ENCODE measurements around the gene LDLRAD4.
A peak's percentile ranks its signal among the peaks of the same experiment; 100 is the strongest.
"Not testable (repeated sequence)": the region's sequence is repeated elsewhere in the genome, so short reads cannot be mapped to it uniquely, and the experiment has no call there.

LDLRAD4 gene

GRCh38 chr18:13676471-13676870 is 457.9 kb downstream of the LDLRAD4 start:
- peak overlapping the region in 2 of 3 experiments; percentile 25 to 49 for H3K27ac Mint-ChIP-seq
- peaks cover 13% of the 10 kb centered on the region for H3K4me1 Mint-ChIP-seq
- no peaks in the 10 kb centered on the region for H3K27me3 Mint-ChIP-seq (ENCODE audit: low read depth)
- no peaks in the 10 kb centered on the region for H3K9me3 Mint-ChIP-seq
- TF ChIP-seq CTCF (IDR thresholded peaks at IDR 0.05; ENCODE audit: unreplicated experiment in 3 of 3) = no peak
- no peak overlapping the region for H3K4me3 Mint-ChIP-seq
- H3K36me3 Mint-ChIP-seq (ENCODE audit: low read depth) = peaks cover 11% of the 10 kb centered on the region

- H3K36me3 Mint-ChIP-seq (ENCODE audit: low read depth); H3K4me3 Mint-ChIP-seq; H3K27ac Mint-ChIP-seq; H3K27me3 Mint-ChIP-seq (ENCODE audit: low read depth); H3K9me3 Mint-ChIP-seq: not testable (repeated sequence)
- H3K4me1 Mint-ChIP-seq = peaks cover 13% of the 10 kb centered on the region
Observed at GRCh38 chr18:13677350-13677749, 458.8 kb downstream of the LDLRAD4 start.

GRCh38 chr18:13680612-13681011 is 462.1 kb downstream of the LDLRAD4 start:
- TF ChIP-seq CTCF (IDR thresholded peaks at IDR 0.05; ENCODE audit: unreplicated experiment in 3 of 3) = peak; percentile 36 to 62 (median 51)

GRCh38 chr18:13681701-13682100 is 463.1 kb downstream of the LDLRAD4 start:
- H3K4me3 Mint-ChIP-seq = no peak overlapping the region
- no peaks in the 10 kb centered on the region for H3K27me3 Mint-ChIP-seq (ENCODE audit: low read depth)
- peaks cover 7% of the 10 kb centered on the region for H3K4me1 Mint-ChIP-seq
- no peaks in the 10 kb centered on the region for H3K9me3 Mint-ChIP-seq
- no peak overlapping the region for H3K27ac Mint-ChIP-seq
- no peak for TF ChIP-seq CTCF (IDR thresholded peaks at IDR 0.05; ENCODE audit: unreplicated experiment in 3 of 3)
- H3K36me3 Mint-ChIP-seq (ENCODE audit: low read depth) = peaks cover 10% of the 10 kb centered on the region

More at GRCh38 chr18:13680612-13681011, 462.1 kb downstream of the LDLRAD4 start:
- Mint-ChIP-seq H3K4me1 (peaks cover 7% of the 10 kb centered on the region), H3K27me3 (ENCODE audit: low read depth) (no peaks in the 10 kb centered on the region), H3K27ac (no peak overlapping the region), H3K36me3 (ENCODE audit: low read depth) (peaks cover 14% of the 10 kb centered on the region), H3K4me3 (no peak overlapping the region), H3K9me3 (no peaks in the 10 kb centered on the region)

- Mint-ChIP-seq H3K27ac (no peak overlapping the region), H3K36me3 (ENCODE audit: low read depth) (peaks cover 26% of the 10 kb centered on the region), H3K4me3 (no peak overlapping the region), H3K9me3 (peaks cover 18% of the 10 kb centered on the region), H3K4me1 (no peaks in the 10 kb centered on the region), H3K27me3 (ENCODE audit: low read depth) (no peaks in the 10 kb centered on the region)
- no peak for TF ChIP-seq CTCF (IDR thresholded peaks at IDR 0.05; ENCODE audit: unreplicated experiment in 3 of 3)
Observed at GRCh38 chr18:13684546-13684945, 466.0 kb downstream of the LDLRAD4 start.

GRCh38 chr18:13688191-13689136 is 469.9 kb downstream of the LDLRAD4 start:
- Mint-ChIP-seq H3K4me3 (no peak overlapping the region), H3K4me1 (no peaks in the 10 kb centered on the region), H3K27ac (no peak overlapping the region), H3K27me3 (ENCODE audit: low read depth) (no peaks in the 10 kb centered on the region), H3K9me3 (peaks cover 49% of the 10 kb centered on the region), H3K36me3 (ENCODE audit: low read depth) (peaks cover 45% of the 10 kb centered on the region)
- no peak for TF ChIP-seq CTCF (IDR thresholded peaks at IDR 0.05; ENCODE audit: unreplicated experiment in 3 of 3)

GRCh38 chr18:13690060-13690459 is 471.5 kb downstream of the LDLRAD4 start:
- not testable (repeated sequence) for H3K4me3 Mint-ChIP-seq, H3K4me1 Mint-ChIP-seq

GRCh38 chr18:13695337-13695736 is 476.8 kb downstream of the LDLRAD4 start:
- H3K27ac Mint-ChIP-seq; H3K4me3 Mint-ChIP-seq; H3K4me1 Mint-ChIP-seq; H3K27me3 Mint-ChIP-seq (ENCODE audit: low read depth): not testable (repeated sequence)
- Mint-ChIP-seq H3K9me3 (peaks cover 68% of the 10 kb centered on the region), H3K36me3 (ENCODE audit: low read depth) (peaks cover 60% of the 10 kb centered on the region)

More at GRCh38 chr18:13690060-13690459, 471.5 kb downstream of the LDLRAD4 start:
- H3K9me3 Mint-ChIP-seq = peaks cover 59% of the 10 kb centered on the region
- H3K27ac Mint-ChIP-seq; H3K27me3 Mint-ChIP-seq (ENCODE audit: low read depth): not testable (repeated sequence)
- peaks cover 46% of the 10 kb centered on the region for H3K36me3 Mint-ChIP-seq (ENCODE audit: low read depth)

Measured in nephron (organoid).